HCT116 (cell line): ENCODE data around the gene PSTPIP2.

ENCODE experiments used
- CBX3 ChIP-seq: IDR thresholded peaks from 2 replicates; pipeline ENCODE4 v1.6.1; 2012; ENCODE audit warnings: low read depth
- POLR2A ChIP-seq: IDR thresholded peaks from 2 replicates; pipeline ENCODE4 v1.7.0; 2011; ENCODE audit warnings: borderline replicate concordance; ENCODE audit not compliant: insufficient read depth, insufficient read length; ENCODE audit errors: extremely low read depth
- YY1 ChIP-seq: IDR thresholded peaks from 2 replicates; pipeline ENCODE4 v1.6.1; 2011; ENCODE audit warnings: low read length, low read depth, moderate library complexity, mild to moderate bottlenecking; ENCODE audit not compliant: insufficient replicate concordance; ENCODE audit errors: extremely low read depth
- TF ChIP-seq, protein P1 (sequence below): IDR thresholded peaks from 2 replicates; pipeline ENCODE4 v1.6.1; 2012; ENCODE audit warnings: low read depth
- TF ChIP-seq, protein P2 (sequence below), 3 experiments: fragments of 200-600 bp in 1 of 3; sonication (generic) in 1 of 3; IDR thresholded peaks in 2 of 3; conservative IDR thresholded peaks in 1 of 3; 2 replicates each; pipeline ENCODE4 v1.5.1; 2012 to 2017; ENCODE audit warnings: low read depth in 2 of 3, low read length in 2 of 3, antibody characterized with exemption in 1 of 3, borderline replicate concordance in 1 of 3, control low read depth in 1 of 3, mild to moderate bottlenecking in 1 of 3, mixed read lengths in 1 of 3, mixed run types in 1 of 3, moderate library complexity in 1 of 3; ENCODE audit not compliant: insufficient read depth in 1 of 3

- TF ChIP-seq, protein P1, sequence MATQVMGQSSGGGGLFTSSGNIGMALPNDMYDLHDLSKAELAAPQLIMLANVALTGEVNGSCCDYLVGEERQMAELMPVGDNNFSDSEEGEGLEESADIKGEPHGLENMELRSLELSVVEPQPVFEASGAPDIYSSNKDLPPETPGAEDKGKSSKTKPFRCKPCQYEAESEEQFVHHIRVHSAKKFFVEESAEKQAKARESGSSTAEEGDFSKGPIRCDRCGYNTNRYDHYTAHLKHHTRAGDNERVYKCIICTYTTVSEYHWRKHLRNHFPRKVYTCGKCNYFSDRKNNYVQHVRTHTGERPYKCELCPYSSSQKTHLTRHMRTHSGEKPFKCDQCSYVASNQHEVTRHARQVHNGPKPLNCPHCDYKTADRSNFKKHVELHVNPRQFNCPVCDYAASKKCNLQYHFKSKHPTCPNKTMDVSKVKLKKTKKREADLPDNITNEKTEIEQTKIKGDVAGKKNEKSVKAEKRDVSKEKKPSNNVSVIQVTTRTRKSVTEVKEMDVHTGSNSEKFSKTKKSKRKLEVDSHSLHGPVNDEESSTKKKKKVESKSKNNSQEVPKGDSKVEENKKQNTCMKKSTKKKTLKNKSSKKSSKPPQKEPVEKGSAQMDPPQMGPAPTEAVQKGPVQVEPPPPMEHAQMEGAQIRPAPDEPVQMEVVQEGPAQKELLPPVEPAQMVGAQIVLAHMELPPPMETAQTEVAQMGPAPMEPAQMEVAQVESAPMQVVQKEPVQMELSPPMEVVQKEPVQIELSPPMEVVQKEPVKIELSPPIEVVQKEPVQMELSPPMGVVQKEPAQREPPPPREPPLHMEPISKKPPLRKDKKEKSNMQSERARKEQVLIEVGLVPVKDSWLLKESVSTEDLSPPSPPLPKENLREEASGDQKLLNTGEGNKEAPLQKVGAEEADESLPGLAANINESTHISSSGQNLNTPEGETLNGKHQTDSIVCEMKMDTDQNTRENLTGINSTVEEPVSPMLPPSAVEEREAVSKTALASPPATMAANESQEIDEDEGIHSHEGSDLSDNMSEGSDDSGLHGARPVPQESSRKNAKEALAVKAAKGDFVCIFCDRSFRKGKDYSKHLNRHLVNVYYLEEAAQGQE = no peak
- TF ChIP-seq, protein P2, sequence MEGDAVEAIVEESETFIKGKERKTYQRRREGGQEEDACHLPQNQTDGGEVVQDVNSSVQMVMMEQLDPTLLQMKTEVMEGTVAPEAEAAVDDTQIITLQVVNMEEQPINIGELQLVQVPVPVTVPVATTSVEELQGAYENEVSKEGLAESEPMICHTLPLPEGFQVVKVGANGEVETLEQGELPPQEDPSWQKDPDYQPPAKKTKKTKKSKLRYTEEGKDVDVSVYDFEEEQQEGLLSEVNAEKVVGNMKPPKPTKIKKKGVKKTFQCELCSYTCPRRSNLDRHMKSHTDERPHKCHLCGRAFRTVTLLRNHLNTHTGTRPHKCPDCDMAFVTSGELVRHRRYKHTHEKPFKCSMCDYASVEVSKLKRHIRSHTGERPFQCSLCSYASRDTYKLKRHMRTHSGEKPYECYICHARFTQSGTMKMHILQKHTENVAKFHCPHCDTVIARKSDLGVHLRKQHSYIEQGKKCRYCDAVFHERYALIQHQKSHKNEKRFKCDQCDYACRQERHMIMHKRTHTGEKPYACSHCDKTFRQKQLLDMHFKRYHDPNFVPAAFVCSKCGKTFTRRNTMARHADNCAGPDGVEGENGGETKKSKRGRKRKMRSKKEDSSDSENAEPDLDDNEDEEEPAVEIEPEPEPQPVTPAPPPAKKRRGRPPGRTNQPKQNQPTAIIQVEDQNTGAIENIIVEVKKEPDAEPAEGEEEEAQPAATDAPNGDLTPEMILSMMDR (IDR thresholded peaks at IDR 0.05 in 2 of 3, conservative IDR thresholded peaks at IDR 0.05 in 1 of 3; ENCODE audit: borderline replicate concordance in 1 of 3, insufficient read depth in 1 of 3, low read depth in 2 of 3, low read length in 2 of 3) = no peak
- TF ChIP-seq POLR2A (no peak), YY1 (no peak), CBX3 (no peak)
Measured at GRCh38 chr18:45978084-45978483, 94.0 kb downstream of the PSTPIP2 start.
